Transverse colon (tissue), 4 donors: ENCODE data around the gene FGGY. TPM values are rescaled to one million over a fixed set of nuclear protein-coding genes. Genes with fewer than 3 reads are reported as not detected.

Experiments
- DNase-seq: peaks from one replicate; pipeline ENCODE4 v3.0.0-alpha.2; 2019
- H3K27ac ChIP-seq, 4 donors: fragments of 200-600 bp; sonication (generic); 2 replicates each; pipeline ENCODE4 v1.5.1; 2016 to 2018; ENCODE audit warnings: inconsistent platforms in 4 of 4
- H3K27me3 ChIP-seq: fragments of 200-600 bp; sonication (generic); 2 replicates; pipeline ENCODE4 v1.5.1; 2017; ENCODE audit warnings: inconsistent platforms
- H3K36me3 ChIP-seq, 4 donors: fragments of 200-600 bp; sonication (generic); 2 replicates each; pipeline ENCODE4 v1.5.1; 2017 to 2019; ENCODE audit warnings: inconsistent platforms in 4 of 4
- H3K4me1 ChIP-seq, 4 donors: fragments of 200-600 bp; sonication (generic); 2 replicates each; pipeline ENCODE4 v1.5.1; 2017 to 2020; ENCODE audit warnings: inconsistent platforms in 4 of 4
- H3K4me3 ChIP-seq, 4 donors: fragments of 200-600 bp; sonication (generic); 1 replicate in 1 of 4; 2 replicates in 3 of 4; pipeline versions ENCODE4 v1.5.1 to v1.6.1; 2017 to 2019; ENCODE audit warnings: inconsistent platforms in 4 of 4
- H3K9me3 ChIP-seq, 2 donors: fragments of 200-600 bp; sonication (generic); 2 replicates each; pipeline ENCODE4 v1.5.1; 2017 to 2019; ENCODE audit warnings: inconsistent platforms in 2 of 2
- EP300 ChIP-seq: sonication (generic); formaldehyde crosslinking; IDR thresholded peaks from one replicate; pipeline ENCODE4 v1.6.1; 2017; ENCODE audit warnings: antibody characterized with exemption, low read depth
- POLR2A ChIP-seq: fragments of 450-650 bp; IDR thresholded peaks from one replicate; pipeline ENCODE4 v1.6.1; 2016; ENCODE audit warnings: antibody characterized with exemption, mild to moderate bottlenecking, moderate library complexity
- POLR2AphosphoS5 ChIP-seq, 3 donors: sonication (generic); formaldehyde crosslinking; IDR thresholded peaks; one replicate each; pipeline ENCODE4 v1.6.1; 2016; ENCODE audit warnings: antibody characterized with exemption in 3 of 3
- WGBS, 2 donors: methylation state at CpG; one replicate each; pipeline ENCODE4 v1.1.5; 2018; ENCODE audit warnings: low coverage in 1 of 2; 5-methylcytosine and 5-hydroxymethylcytosine counted together
- in situ Hi-C, 4 donors: fragments of 200-750 bp; cut with MboI; loops; one replicate each; pipeline versions ENCODE4 v1.15.0 to v1.15.1; 2017; ENCODE audit warnings: low sequenced_read_pairs in 3 of 4, low pct_ligation_motif_present in 1 of 4, low pct_unique_long_range_greater_than_20kb in 1 of 4
- intact Hi-C: fragments of 100-400 bp; cut with DNase I; formaldehyde crosslinking; loops from one replicate; pipeline ENCODE4 v1.15.1; 2023; ENCODE audit warnings: low total_unique reads
- total RNA-seq, 4 donors: library from RNA; depleted of rRNA; stranded (reverse); fragments of >200 nt; gene quantifications; one replicate each; pipeline ENCODE4 v1.1.0, GENCODE V29; 2016
- TF ChIP-seq, protein P1 (sequence below), 5 experiments: fragments of 200-600 bp in 3 of 5; fragments of 450-650 bp in 2 of 5; sonication (generic) in 3 of 5; IDR thresholded peaks; 1 replicate in 2 of 5; 2 replicates in 3 of 5; pipeline ENCODE4 v1.5.1; 2016 to 2017; ENCODE audit warnings: antibody characterized with exemption in 5 of 5, inconsistent platforms in 3 of 5, mild to moderate bottlenecking in 2 of 5, moderate library complexity in 1 of 5

FGGY gene
- total RNA-seq, 4 donors from 2014 or later = 18.2 to 97.7 (median 27.1) TPM

DNA sequence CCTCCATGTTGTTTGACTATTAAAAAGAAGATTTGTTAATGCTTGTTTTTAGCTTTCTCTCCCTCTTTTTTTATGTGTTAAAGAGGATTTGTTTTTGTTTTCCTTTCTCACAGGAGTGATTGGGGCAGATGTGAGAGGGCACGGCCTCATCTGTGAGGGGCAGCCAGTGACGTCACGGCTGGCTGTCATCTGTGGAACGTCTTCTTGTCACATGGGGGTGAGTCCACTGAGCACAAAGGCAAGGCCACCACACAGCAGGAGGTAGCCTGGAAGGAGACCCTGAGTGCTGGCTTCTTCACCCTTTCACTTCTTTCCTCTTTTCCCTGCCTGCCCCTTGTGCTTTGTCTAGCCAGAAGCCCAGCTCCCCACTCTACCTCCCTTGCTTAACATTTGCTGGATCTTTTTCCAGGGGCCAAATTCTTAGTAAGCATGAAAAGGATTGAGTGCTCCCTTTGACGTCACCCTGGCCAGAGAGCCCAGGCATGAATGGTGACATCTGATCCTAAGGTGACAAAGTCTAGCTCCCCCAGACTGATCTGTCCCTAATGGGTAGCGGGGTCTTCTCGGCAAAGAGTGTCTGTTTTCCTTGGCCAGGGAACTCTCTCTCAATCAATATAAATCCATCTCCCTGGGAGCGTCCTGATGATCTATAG lies 257.2 kb downstream of the FGGY start:
- intact Hi-C loops = no loop called here
- Histone ChIP-seq H3K27ac (no peak overlapping the region), H3K4me1 (peaks cover 6 to 17% (median 15%) of the 10 kb centered on the region in 4 donors), H3K27me3 (no peaks in the 10 kb centered on the region), H3K9me3 (peaks cover 4% of the 10 kb centered on the region in 2 donors), H3K4me3 (no peak overlapping the region), H3K36me3 (no peaks in the 10 kb centered on the region)
- TF ChIP-seq, protein P1, sequence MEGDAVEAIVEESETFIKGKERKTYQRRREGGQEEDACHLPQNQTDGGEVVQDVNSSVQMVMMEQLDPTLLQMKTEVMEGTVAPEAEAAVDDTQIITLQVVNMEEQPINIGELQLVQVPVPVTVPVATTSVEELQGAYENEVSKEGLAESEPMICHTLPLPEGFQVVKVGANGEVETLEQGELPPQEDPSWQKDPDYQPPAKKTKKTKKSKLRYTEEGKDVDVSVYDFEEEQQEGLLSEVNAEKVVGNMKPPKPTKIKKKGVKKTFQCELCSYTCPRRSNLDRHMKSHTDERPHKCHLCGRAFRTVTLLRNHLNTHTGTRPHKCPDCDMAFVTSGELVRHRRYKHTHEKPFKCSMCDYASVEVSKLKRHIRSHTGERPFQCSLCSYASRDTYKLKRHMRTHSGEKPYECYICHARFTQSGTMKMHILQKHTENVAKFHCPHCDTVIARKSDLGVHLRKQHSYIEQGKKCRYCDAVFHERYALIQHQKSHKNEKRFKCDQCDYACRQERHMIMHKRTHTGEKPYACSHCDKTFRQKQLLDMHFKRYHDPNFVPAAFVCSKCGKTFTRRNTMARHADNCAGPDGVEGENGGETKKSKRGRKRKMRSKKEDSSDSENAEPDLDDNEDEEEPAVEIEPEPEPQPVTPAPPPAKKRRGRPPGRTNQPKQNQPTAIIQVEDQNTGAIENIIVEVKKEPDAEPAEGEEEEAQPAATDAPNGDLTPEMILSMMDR (IDR thresholded peaks at IDR 0.05) = no peak
- no peak for TF ChIP-seq POLR2A
- TF ChIP-seq EP300 = no peak
- no peak for TF ChIP-seq POLR2AphosphoS5 (IDR thresholded peaks at IDR 0.05)
- DNase-seq = no peak
- 91 to 97% methylated on average over 4 to 8 of the region's 8 CpGs for WGBS, 2 donors
- in situ Hi-C loops = no loop called here

GRCh38 chr1:59554752-59555151 lies 257.9 kb downstream of the FGGY start:
- 92 to 97% methylated on average over 4 of the region's 4 CpGs for WGBS, 2 donors
- in situ Hi-C loops = no loop called here
- intact Hi-C loops = no loop called here
- DNase-seq = no peak
- no peaks in the 10 kb centered on the region for H3K27me3 ChIP-seq
- H3K4me1 ChIP-seq = peaks cover 5 to 11% (median 11%) of the 10 kb centered on the region in 4 donors
- peaks cover 4% of the 10 kb centered on the region in 2 donors for H3K9me3 ChIP-seq
- no peak overlapping the region for H3K27ac ChIP-seq
- no peak for TF ChIP-seq EP300
- TF ChIP-seq, protein P1 (IDR thresholded peaks at IDR 0.05) = no peak
- TF ChIP-seq POLR2AphosphoS5 (IDR thresholded peaks at IDR 0.05) = no peak
- TF ChIP-seq POLR2A = no peak
- no peak overlapping the region for H3K4me3 ChIP-seq
- H3K36me3 ChIP-seq = no peaks in the 10 kb centered on the region

DNA sequence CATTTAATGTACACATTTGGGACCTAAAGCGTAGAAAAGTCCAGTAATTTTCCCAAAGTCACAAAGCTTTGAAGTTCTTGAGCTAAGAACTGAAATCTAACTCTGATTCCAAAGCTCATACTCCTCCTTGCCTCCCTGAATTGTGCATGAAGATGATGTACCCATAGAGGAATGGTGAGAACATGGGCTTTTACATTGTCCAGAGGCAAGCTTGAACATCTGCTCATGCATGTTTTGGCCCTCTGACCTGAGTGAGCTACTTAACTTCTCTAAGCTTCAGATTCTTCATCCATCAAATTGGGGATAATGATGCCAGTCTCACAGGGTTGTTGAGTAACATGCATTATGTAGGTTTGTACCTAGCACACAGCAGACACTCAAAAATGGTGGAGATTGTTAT lies 259.5 kb downstream of the FGGY start:
- WGBS, 2 donors = 80 to 96% methylated on average over 1 of the region's 1 CpG
- TF ChIP-seq POLR2A = no peak
- no peak for TF ChIP-seq POLR2AphosphoS5 (IDR thresholded peaks at IDR 0.05)
- TF ChIP-seq EP300 = no peak
- Histone ChIP-seq H3K27ac (no peak overlapping the region), H3K4me3 (no peak overlapping the region), H3K4me1 (peaks cover 0 to 6% (median 0%) of the 10 kb centered on the region in 4 donors), H3K36me3 (no peaks in the 10 kb centered on the region), H3K9me3 (peaks cover 4% of the 10 kb centered on the region in 2 donors), H3K27me3 (no peaks in the 10 kb centered on the region)
- DNase-seq = no peak
- in situ Hi-C loops = no loop called here
- intact Hi-C loops = no loop called here

DNA sequence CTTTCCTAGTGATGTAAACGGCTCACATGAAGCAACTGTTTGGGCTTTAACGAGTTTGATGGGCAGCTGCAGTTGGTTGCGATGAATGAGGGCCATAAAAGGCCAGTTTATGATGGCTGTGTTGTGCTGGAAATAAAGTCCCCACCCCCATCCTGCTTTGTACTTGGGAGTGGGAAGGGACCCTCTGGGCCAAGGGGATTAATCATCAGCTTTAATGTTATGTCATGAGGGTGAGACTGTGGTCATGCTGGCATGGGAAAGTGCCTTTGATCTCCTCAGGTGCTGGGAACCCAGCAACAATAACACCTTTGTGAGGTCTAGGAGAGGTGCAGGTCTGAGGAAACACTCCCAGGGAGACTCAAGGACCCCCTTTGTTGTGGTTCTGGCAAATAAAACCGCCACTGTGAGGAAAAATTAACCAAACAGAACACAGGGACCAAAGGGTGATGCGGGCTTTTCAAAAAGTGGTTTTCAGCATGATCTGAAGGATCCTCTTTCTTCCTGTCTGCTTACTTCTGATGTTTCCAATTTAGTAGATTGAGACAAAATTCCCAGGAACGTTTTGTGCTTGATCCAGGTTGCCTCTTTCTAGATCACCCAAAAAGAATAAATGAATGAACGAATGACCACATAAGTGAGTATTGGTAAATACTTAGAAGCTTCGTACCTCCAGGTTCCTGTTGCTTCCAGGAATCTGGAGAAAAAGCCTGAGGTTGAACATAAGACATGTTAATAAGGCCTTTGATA lies 260.1 kb downstream of the FGGY start:
- Histone ChIP-seq H3K4me3 (no peak overlapping the region), H3K27ac (no peak overlapping the region), H3K4me1 (peaks cover 0 to 6% (median 0%) of the 10 kb centered on the region in 4 donors), H3K36me3 (no peaks in the 10 kb centered on the region), H3K27me3 (no peaks in the 10 kb centered on the region), H3K9me3 (peaks cover 4% of the 10 kb centered on the region in 2 donors)
- intact Hi-C loops = no loop called here
- DNase-seq = peak; percentile 34
- in situ Hi-C loops = no loop called here
- 58 to 60% methylated on average over 7 to 8 of the region's 8 CpGs for WGBS, 2 donors
- TF ChIP-seq EP300 (no peak), POLR2AphosphoS5 (IDR thresholded peaks at IDR 0.05) (no peak), POLR2A (no peak)
- TF ChIP-seq, protein P1 (IDR thresholded peaks at IDR 0.05) = no peak
